Stimulated activated naive CD8-positive, alpha-beta T cell treated with anti-CD3 and anti-CD28 coated beads, Interleukin-15, Interleukin-2, amounts not matched to agents 100 U/mL and 50 U/mL, for 24 hours (primary cell): ENCODE measurements around the gene RALA.
"Not testable (repeated sequence)": the region's sequence is repeated elsewhere in the genome, so short reads cannot be mapped to it uniquely, and the experiment has no call there.

Experiments used
- ATAC-seq: fragments of 150-1000 bp; cut with Tn5 transposase; one replicate; pipeline ENCODE4 v1.10.0; 2021
- DNase-seq: peaks from one replicate; pipeline ENCODE4 v3.0.0; 2021

The RALA gene

GRCh38 chr7:39727231-39728012, 104.0 kb downstream of the RALA start:
- no peak for ATAC-seq
- no peak for DNase-seq

GRCh38 chr7:39732837-39733804, 109.7 kb downstream of the RALA start:
- DNase-seq (peak; percentile 99), ATAC-seq (peak; percentile 93)

- ATAC-seq, result no peak
- DNase-seq, result peak; percentile 39
Observed at GRCh38 chr7:39733881-39734632, 110.7 kb downstream of the RALA start.

GRCh38 chr7:39734633-39735004, 111.2 kb downstream of the RALA start:
- ATAC-seq, result no peak
- DNase-seq, result no peak

GRCh38 chr7:39735903-39736302, 112.5 kb downstream of the RALA start:
- peak; percentile 34 for ATAC-seq
- DNase-seq, result peak; percentile 53

GRCh38 chr7:39741942-39742623, 118.7 kb downstream of the RALA start:
- peak; percentile 60 for ATAC-seq
- DNase-seq, result peak; percentile 66

- no peak for DNase-seq
Observed at GRCh38 chr7:39744620-39745019, 121.2 kb downstream of the RALA start.

GRCh38 chr7:39745320-39745719, 121.9 kb downstream of the RALA start:
- ATAC-seq (no peak), DNase-seq (no peak)

More at GRCh38 chr7:39744620-39745019, 121.2 kb downstream of the RALA start:
- no peak for ATAC-seq

- DNase-seq, result peak; percentile 66
Observed at GRCh38 chr7:39746103-39746819, 122.9 kb downstream of the RALA start.

GRCh38 chr7:39749177-39749576, 125.8 kb downstream of the RALA start:
- ATAC-seq (no peak), DNase-seq (no peak)

More at GRCh38 chr7:39746103-39746819, 122.9 kb downstream of the RALA start:
- ATAC-seq, result peak; percentile 59

GRCh38 chr7:39749717-39750116, 126.3 kb downstream of the RALA start:
- DNase-seq, result no peak
- no peak for ATAC-seq

GRCh38 chr7:39750253-39751077, 127.1 kb downstream of the RALA start:
- ATAC-seq (no peak), DNase-seq (no peak)

- not testable (repeated sequence) for DNase-seq, ATAC-seq
Observed at GRCh38 chr7:39753237-39753636, 129.9 kb downstream of the RALA start.

GRCh38 chr7:39753823-39754325, 130.5 kb downstream of the RALA start:
- ATAC-seq (no peak), DNase-seq (no peak)

- ATAC-seq (peak; percentile 59), DNase-seq (no peak)
Observed at GRCh38 chr7:39754326-39755120, 131.2 kb downstream of the RALA start.

GRCh38 chr7:39757604-39758003, 134.2 kb downstream of the RALA start:
- ATAC-seq (no peak), DNase-seq (no peak)
